AML-193 (cell line): ENCODE measurements around the gene HBG2.
A peak's percentile ranks its signal among the peaks of the same experiment; 100 is the strongest.

Source experiments
- DNase-seq, 2 experiments: peaks; one replicate each; lab custom pipeline; 2025; lab: John Stamatoyannopoulos, UW

Gene HBG2

GRCh38 chr11:5229356-5229755 is 25.2 kb downstream of the HBG2 start:
- no peak for DNase-seq

DNA sequence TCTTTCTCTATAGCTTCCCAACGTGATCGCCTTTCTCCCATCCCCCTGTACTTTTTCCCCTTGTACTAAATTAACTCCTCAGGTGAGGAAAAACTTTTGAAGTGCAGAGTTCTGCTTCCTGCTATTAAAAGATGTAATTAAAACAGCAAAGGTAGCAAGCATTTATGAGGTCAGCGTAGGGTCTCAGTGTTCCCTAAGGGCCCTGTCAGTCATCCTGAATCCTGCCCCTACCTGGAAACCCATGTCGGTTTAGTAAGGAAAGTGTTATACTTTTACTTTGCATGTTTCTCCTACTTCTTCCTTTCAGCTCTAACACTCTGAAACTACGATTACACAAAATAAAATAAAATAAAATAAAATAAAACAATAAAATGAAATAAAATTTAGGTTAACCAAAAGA is 26.5 kb downstream of the HBG2 start:
- no peak for DNase-seq

DNA sequence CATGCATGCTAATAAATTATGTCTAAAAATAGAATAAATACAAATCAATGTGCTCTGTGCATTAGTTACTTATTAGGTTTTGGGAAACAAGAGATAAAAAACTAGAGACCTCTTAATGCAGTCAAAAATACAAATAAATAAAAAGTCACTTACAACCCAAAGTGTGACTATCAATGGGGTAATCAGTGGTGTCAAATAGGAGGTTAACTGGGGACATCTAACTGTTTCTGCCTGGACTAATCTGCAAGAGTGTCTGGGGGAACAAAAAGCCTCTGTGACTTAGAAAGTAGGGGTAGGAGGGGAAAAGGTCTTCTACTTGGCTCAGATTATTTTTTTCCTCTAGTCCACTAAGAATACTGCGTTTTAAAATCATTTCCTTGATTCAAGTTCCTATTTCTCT is 26.9 kb downstream of the HBG2 start:
- DNase-seq = no peak

DNA sequence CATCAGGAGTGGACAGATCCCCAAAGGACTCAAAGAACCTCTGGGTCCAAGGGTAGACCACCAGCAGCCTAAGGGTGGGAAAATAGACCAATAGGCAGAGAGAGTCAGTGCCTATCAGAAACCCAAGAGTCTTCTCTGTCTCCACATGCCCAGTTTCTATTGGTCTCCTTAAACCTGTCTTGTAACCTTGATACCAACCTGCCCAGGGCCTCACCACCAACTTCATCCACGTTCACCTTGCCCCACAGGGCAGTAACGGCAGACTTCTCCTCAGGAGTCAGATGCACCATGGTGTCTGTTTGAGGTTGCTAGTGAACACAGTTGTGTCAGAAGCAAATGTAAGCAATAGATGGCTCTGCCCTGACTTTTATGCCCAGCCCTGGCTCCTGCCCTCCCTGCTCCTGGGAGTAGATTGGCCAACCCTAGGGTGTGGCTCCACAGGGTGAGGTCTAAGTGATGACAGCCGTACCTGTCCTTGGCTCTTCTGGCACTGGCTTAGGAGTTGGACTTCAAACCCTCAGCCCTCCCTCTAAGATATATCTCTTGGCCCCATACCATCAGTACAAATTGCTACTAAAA is 27.8 kb downstream of the HBG2 start, which contains the start of gene HBB:
Gene HBB, minus strand, starts transcription at position 340 of the 579 bp plus-strand sequence. Its CDS starts 50 bp downstream, at position 290.
- no peak for DNase-seq

- DNase-seq = no peak
These were observed 29.1 kb downstream of the HBG2 start for GRCh38 chr11:5225480-5225871.

DNA sequence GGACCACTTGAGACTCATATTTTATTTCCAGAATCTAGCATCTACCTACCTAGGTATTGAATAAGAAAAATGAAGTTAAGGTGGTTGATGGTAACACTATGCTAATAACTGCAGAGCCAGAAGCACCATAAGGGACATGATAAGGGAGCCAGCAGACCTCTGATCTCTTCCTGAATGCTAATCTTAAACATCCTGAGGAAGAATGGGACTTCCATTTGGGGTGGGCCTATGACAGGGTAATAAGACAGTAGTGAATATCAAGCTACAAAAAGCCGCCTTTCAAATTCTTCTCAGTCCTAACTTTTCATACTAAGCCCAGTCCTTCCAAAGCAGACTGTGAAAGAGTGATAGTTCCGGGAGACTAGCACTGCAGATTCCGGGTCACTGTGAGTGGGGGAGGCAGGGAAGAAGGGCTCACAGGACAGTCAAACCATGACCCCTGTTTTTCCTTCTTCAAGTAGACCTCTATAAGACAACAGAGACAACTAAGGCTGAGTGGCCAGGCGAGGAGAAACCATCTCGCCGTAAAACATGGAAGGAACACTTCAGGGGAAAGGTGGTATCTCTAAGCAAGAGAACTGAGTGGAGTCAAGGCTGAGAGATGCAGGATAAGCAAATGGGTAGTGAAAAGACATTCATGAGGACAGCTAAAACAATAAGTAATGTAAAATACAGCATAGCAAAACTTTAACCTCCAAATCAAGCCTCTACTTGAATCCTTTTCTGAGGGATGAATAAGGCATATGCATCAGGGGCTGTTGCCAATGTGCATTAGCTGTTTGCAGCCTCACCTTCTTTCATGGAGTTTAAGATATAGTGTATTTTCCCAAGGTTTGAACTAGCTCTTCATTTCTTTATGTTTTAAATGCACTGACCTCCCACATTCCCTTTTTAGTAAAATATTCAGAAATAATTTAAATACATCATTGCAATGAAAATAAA is 29.8 kb downstream of the HBG2 start:
- DNase-seq = no peak

- no peak for DNase-seq
These were observed 30.9 kb downstream of the HBG2 start for GRCh38 chr11:5223686-5224085.

- no peak for DNase-seq
These were observed 31.4 kb downstream of the HBG2 start for GRCh38 chr11:5223146-5223545.

DNA sequence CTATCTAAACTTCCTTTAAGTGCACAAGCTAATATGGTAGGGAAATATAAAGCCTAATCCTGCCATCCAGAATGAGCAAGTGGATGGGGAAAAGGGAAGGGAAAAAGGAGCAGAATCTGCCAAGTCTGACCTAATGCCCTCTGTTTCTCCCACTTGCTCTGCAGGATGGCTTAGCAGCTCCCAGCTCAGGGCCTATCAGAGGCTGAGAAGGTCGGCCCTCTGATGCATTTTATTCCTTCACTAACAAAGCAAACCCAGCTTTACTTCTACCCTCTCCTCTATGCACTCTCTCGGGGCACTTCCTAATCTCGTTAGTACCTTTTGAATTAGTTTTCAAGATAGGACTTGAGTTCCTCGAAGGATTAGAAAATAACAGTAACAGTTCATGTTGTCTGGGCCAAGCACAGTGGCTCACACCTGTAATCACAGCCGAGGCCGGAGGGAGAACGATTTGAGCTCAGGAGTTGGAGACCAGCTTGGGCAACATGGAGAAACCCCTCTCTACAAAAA is 44.1 kb downstream of the HBG2 start:
- DNase-seq = no peak

GRCh38 chr11:5204787-5205186 is 49.8 kb downstream of the HBG2 start:
- peak; percentile 34 to 43 for DNase-seq

- no peak for DNase-seq
These were observed 51.2 kb downstream of the HBG2 start for GRCh38 chr11:5203366-5203765.
